OCI-LY7 (cell line): ENCODE measurements around the gene CEP112. TPM values are rescaled to one million over a fixed set of nuclear protein-coding genes. Genes with fewer than 3 reads are reported as not detected.

Experiments
- BruUV-seq: library from RNA; stranded (reverse); fragments of 400-500 nt; replicated peaks from 2 replicates; lab custom pipeline; 2021; lab: Mats Ljungman, UMichigan
- CTCF ChIA-PET: fragments of 300-600 bp; sonication (Branson Sonifier 250); formaldehyde crosslinking; loops from one replicate; lab custom pipeline; 2022; ENCODE audit warnings: antibody characterized with exemption; ENCODE audit not compliant: unreplicated experiment; lab: Charles Lee
- POLR2A ChIA-PET: fragments of 300-600 bp; sonication (Branson Sonifier 250); formaldehyde crosslinking; loops from one replicate; lab custom pipeline; 2022; ENCODE audit warnings: antibody characterized with exemption; lab: Charles Lee
- DNase-seq: peaks from one replicate; pipeline ENCODE4 v3.0.0-alpha.2; 2015; ENCODE audit warnings: low spot score
- H2AFZ ChIP-seq: fragments of 200-600 bp; sonication (generic), shearing (Covaris generic); 2 replicates; pipeline ENCODE4 v1.6.1; 2014; ENCODE audit warnings: mild to moderate bottlenecking, antibody characterized with exemption, low read length, moderate library complexity
- H3K27ac ChIP-seq: fragments of 200-600 bp; sonication (generic); 2 replicates; pipeline ENCODE4 v1.5.1; 2014; ENCODE audit warnings: mixed run types, low read depth, mild to moderate bottlenecking, moderate library complexity, low read length, inconsistent platforms; ENCODE audit not compliant: poor library complexity, severe bottlenecking
- H3K36me3 ChIP-seq: fragments of 200-600 bp; sonication (generic); 2 replicates; pipeline ENCODE4 v1.6.1; 2014; ENCODE audit warnings: mild to moderate bottlenecking, antibody characterized with exemption, low read length, moderate library complexity, mixed read lengths; ENCODE audit not compliant: insufficient read depth
- H3K4me1 ChIP-seq: fragments of 200-600 bp; sonication (generic); 2 replicates; pipeline ENCODE4 v1.5.1; 2014; ENCODE audit warnings: mild to moderate bottlenecking, low read length; ENCODE audit not compliant: insufficient read depth, poor library complexity, severe bottlenecking
- H3K4me2 ChIP-seq: fragments of 200-600 bp; sonication (generic); 2 replicates; pipeline ENCODE4 v1.6.1; 2014; ENCODE audit warnings: mild to moderate bottlenecking, low read length
- H3K4me3 ChIP-seq: fragments of 200-600 bp; sonication (generic); 2 replicates; pipeline ENCODE4 v1.5.1; 2014; ENCODE audit warnings: mild to moderate bottlenecking, low read depth, low read length; ENCODE audit not compliant: poor library complexity, severe bottlenecking
- H3K79me2 ChIP-seq: fragments of 200-600 bp; sonication (generic); 2 replicates; pipeline ENCODE4 v1.6.1; 2016; ENCODE audit warnings: low read depth, mild to moderate bottlenecking, low read length, moderate library complexity, mixed read lengths; ENCODE audit not compliant: insufficient read depth
- H3K9me2 ChIP-seq: fragments of 200-600 bp; sonication (generic); 2 replicates; pipeline ENCODE4 v1.6.1; 2016; ENCODE audit warnings: mild to moderate bottlenecking, low read length, mixed read lengths; ENCODE audit not compliant: insufficient read depth
- H3K9me3 ChIP-seq: fragments of 200-600 bp; sonication (generic); 2 replicates; pipeline ENCODE4 v1.6.1; 2014; ENCODE audit warnings: mild to moderate bottlenecking, mixed run types, low read length, mixed read lengths
- H4K20me1 ChIP-seq: fragments of 200-600 bp; sonication (generic); 2 replicates; pipeline ENCODE4 v1.6.1; 2014; ENCODE audit warnings: mild to moderate bottlenecking, antibody characterized with exemption, low read length, moderate library complexity, mixed read lengths; ENCODE audit not compliant: insufficient read depth
- EZH2phosphoT487 ChIP-seq: fragments of 200-600 bp; sonication (generic); IDR thresholded peaks from 2 replicates; pipeline ENCODE4 v1.6.1; 2018; ENCODE audit warnings: low read depth, borderline replicate concordance, mild to moderate bottlenecking, mixed run types, antibody characterized with exemption, low read length, moderate library complexity, mixed read lengths
- intact Hi-C: fragments of 100-400 bp; cut with micrococcal nuclease; formaldehyde crosslinking; loops from one replicate; pipeline ENCODE4 v1.10.0; 2022; ENCODE audit not compliant: unreplicated experiment
- total RNA-seq, 2 experiments: library from RNA; depleted of rRNA in 1 of 2; stranded (reverse); fragments of >200 nt in 1 of 2; shearing (Covaris generic) in 1 of 2; gene quantifications; 2 replicates each; pipeline ENCODE4 v1.2.3, GENCODE V29; 2014 to 2022
- TF ChIP-seq, protein P1 (sequence below): fragments of 200-600 bp; sonication (generic); conservative IDR thresholded peaks from 2 replicates; pipeline ENCODE4 v1.5.1; 2014; ENCODE audit warnings: mild to moderate bottlenecking, antibody characterized with exemption, low read length, moderate library complexity, mixed read lengths

The CEP112 gene
- total RNA-seq, 2 experiments from 2014 or later, result 2.7 to 6.9 TPM

DNA sequence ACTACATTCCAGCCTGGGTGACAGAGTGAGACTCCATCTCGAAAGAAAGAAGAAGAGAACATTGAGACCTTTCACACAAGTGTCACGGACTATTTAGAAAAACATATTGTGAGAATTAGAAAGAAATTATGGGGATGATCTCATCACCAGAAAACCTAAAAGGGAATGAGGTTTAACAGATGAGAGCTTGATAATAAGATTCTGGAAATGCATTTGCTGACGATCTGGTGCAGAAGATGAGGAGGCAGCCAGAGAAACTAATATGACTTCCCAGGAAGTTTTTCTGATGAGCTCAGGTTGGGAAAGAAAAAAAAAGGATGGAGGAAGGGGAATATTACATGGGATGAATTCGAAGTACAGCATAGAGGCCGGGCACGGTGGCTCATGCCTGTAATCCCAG is 48.1 kb upstream of the CEP112 start:
- TF ChIP-seq EZH2phosphoT487, result no peak
- TF ChIP-seq, protein P1, sequence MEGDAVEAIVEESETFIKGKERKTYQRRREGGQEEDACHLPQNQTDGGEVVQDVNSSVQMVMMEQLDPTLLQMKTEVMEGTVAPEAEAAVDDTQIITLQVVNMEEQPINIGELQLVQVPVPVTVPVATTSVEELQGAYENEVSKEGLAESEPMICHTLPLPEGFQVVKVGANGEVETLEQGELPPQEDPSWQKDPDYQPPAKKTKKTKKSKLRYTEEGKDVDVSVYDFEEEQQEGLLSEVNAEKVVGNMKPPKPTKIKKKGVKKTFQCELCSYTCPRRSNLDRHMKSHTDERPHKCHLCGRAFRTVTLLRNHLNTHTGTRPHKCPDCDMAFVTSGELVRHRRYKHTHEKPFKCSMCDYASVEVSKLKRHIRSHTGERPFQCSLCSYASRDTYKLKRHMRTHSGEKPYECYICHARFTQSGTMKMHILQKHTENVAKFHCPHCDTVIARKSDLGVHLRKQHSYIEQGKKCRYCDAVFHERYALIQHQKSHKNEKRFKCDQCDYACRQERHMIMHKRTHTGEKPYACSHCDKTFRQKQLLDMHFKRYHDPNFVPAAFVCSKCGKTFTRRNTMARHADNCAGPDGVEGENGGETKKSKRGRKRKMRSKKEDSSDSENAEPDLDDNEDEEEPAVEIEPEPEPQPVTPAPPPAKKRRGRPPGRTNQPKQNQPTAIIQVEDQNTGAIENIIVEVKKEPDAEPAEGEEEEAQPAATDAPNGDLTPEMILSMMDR, result no peak
- H2AFZ ChIP-seq, result no peak overlapping the region
- ChIA-PET CTCF (no interaction called here), POLR2A (no interaction called here)
- no peak overlapping the region for H3K4me2 ChIP-seq
- BruUV-seq, result no TSS peak
- no peaks in the 10 kb centered on the region for H4K20me1 ChIP-seq
- no peaks in the 10 kb centered on the region for H3K79me2 ChIP-seq
- no peak overlapping the region for H3K27ac ChIP-seq
- no peak for DNase-seq
- intact Hi-C loops, result no loop called here
- H3K4me1 ChIP-seq, result no peaks in the 10 kb centered on the region
- no peaks in the 10 kb centered on the region for H3K36me3 ChIP-seq
- H3K9me2 ChIP-seq, result no peaks in the 10 kb centered on the region
- no peak overlapping the region for H3K4me3 ChIP-seq
- no peaks in the 10 kb centered on the region for H3K9me3 ChIP-seq

GRCh38 chr17:66235377-66235994 is 43.6 kb upstream of the CEP112 start:
- no TSS peak for BruUV-seq
- TF ChIP-seq, protein P1, result no peak
- TF ChIP-seq EZH2phosphoT487, result no peak
- H3K4me2 ChIP-seq, result no peak overlapping the region
- no peak overlapping the region for H2AFZ ChIP-seq
- H3K4me3 ChIP-seq, result no peak overlapping the region
- ChIA-PET POLR2A (interaction anchor here (0.6 to 0.7 kb wide), 2 partner anchors 50 to 592 kb away, joined by 3 to 5 read pairs; no protein-coding TSS in a partner anchor), CTCF (no interaction called here)
- H3K4me1 ChIP-seq, result no peaks in the 10 kb centered on the region
- no peaks in the 10 kb centered on the region for H3K9me2 ChIP-seq
- no peaks in the 10 kb centered on the region for H3K9me3 ChIP-seq
- no peaks in the 10 kb centered on the region for H3K36me3 ChIP-seq
- no peaks in the 10 kb centered on the region for H3K79me2 ChIP-seq
- no peak overlapping the region for H3K27ac ChIP-seq
- no peaks in the 10 kb centered on the region for H4K20me1 ChIP-seq
- intact Hi-C loops, result no loop called here
- DNase-seq, result no peak

GRCh38 chr17:66234611-66235010 is 42.7 kb upstream of the CEP112 start:
- no peaks in the 10 kb centered on the region for H3K9me3 ChIP-seq
- POLR2A ChIA-PET, result interaction anchor here (0.7 kb wide), 1 partner anchor 13 kb away, joined by 6 read pairs; no protein-coding TSS in a partner anchor
- TF ChIP-seq, protein P1, result no peak
- TF ChIP-seq EZH2phosphoT487, result no peak
- H3K4me1 ChIP-seq, result no peaks in the 10 kb centered on the region
- no peaks in the 10 kb centered on the region for H4K20me1 ChIP-seq
- DNase-seq, result no peak
- BruUV-seq, result no TSS peak
- no peaks in the 10 kb centered on the region for H3K9me2 ChIP-seq
- H3K4me2 ChIP-seq, result no peak overlapping the region
- CTCF ChIA-PET, result no interaction called here
- no peak overlapping the region for H3K4me3 ChIP-seq
- no peaks in the 10 kb centered on the region for H3K79me2 ChIP-seq
- intact Hi-C loops, result no loop called here
- H2AFZ ChIP-seq, result no peak overlapping the region
- no peak overlapping the region for H3K27ac ChIP-seq
- H3K36me3 ChIP-seq, result no peaks in the 10 kb centered on the region
